HG03342 (cell line): ENCODE measurements around the gene GNG12.

Experiments
- ATAC-seq: cut with Tn5 transposase; IDR thresholded peaks from one replicate; pipeline ENCODE4 v1.9.1; 2021; ENCODE audit warnings: mild to moderate bottlenecking, moderate library complexity; ENCODE audit not compliant: unreplicated experiment

GNG12 gene

DNA sequence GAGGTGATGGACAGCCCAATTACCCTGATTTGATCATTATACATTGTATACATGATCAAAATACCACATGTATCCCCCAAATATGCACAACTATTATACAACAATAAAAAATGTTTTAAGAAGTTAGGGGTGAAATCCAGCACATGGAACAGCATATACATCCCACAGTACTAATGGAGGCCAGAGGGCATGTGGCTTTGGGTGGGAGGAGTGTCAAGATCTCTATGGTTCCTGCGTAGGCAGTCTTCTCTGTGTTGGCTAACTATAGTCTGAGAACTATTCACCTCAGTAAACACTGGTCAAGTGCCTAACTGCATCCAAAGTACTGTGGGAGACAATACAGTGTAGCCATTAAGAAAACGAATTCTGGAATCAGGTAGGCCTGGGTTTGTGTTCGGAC, 74.2 kb downstream of the GNG12 start:
- ATAC-seq = no peak

DNA sequence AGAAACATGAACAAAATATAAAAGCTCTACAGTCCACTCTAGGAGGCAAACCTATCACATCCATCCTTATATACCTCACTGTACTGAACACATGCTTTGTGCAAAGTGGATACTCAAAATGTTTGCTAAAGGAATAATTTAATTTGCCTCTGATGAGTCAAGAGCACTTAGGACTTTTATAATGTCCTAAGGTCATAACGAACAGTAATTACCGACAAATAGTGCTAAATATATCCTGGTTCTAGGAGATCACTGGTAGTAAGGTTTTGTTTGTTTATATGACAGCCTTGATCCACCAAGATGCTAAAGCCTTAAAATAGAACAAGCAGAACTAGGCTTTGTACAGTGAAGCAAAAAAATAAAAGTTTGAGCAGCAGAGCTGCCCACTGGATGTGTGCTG, 77.6 kb downstream of the GNG12 start:
- no peak for ATAC-seq

DNA sequence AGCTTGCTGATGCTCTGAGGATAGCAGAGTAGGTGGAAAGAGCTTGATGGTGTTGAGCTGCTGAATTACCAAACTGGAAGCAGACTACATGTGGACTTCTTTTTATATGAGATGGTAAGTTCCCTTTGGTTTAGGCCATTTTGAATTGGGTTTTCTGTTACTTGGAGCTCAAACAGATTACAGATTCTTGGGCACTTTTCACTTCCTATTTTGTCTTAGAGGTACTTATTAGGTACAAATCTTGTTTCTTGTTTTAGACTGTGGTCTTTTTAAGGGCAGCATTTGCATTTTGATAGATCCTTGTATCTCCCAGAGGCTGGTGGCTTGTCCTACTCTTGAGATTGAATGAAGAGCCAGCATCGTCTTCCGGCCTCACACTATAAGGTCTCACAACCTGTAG, 78.1 kb downstream of the GNG12 start:
- ATAC-seq = no peak

DNA sequence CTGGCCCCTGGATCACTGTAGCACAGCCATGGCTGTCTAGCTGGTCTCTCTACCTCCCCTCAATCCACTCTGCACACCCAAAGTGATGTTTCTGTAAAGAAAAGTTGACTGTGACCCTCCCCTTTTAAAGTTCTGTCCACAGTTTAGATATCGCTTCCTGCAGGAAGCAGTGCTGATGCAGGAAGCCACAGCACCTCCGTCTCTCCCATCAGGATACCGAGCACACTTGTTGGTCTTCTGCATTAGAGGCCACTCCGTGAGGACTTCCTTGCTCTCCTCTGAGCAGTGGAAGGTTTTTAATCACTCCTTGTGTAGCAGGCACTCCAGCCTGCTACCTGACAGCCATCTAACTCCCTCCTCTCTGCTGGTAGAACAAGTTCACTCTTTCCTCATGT, 78.7 kb downstream of the GNG12 start:
- ATAC-seq = no peak

DNA sequence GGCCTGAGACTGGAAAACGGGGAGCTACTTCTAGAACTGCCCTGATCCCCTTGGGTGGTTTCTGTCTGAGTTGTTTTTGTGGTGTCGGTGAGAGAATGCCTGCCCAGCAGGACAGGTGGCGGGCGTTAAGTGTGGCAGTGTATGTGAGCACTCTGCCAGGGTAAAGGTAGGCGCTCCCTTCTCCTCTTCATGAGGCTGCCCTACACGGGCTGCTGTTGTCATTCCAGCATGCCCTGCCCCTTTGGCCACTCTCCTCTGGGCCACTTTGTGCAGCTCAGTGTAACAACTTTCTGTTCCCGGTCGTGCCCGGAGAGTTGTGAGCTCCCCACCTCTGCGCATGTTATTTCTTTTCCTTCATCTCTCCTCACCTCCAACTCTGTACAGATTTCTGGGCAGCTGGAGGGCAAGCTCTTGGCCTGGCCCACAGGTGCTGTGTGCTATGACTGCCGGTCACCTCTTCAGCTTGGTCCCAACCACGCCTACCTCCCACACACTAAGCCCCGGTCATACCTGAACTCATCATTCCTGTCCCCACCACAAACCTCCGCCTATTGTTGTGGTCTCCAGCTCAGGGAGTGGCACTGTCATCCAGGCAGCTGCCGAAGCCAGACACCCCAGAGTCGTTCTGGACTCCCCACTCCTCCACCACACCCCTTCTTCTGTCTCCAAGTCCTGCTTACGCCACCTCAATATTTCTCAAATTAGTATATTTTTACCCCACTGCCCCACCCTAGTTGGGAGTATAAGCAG, 79.3 kb downstream of the GNG12 start:
- ATAC-seq = peak; percentile 53

DNA sequence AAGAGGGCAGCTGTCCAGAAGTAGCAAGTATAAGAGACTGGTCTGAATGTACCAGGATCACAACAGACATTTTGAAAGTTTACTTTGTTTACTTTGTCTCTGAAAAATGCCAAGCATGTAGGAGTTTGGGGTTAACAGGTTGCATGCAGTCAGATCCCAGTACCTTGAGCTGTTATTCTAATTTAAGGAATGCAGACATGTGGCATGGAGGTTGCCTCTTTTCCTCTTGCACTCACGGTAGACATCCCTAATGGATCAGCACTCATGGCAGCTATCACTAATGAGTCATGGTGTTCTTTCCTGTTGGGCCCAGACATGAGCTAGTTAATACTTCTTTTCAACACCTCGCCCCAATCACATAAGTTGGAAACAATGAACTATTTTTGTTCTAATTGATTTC, 81.0 kb downstream of the GNG12 start:
- ATAC-seq = no peak

DNA sequence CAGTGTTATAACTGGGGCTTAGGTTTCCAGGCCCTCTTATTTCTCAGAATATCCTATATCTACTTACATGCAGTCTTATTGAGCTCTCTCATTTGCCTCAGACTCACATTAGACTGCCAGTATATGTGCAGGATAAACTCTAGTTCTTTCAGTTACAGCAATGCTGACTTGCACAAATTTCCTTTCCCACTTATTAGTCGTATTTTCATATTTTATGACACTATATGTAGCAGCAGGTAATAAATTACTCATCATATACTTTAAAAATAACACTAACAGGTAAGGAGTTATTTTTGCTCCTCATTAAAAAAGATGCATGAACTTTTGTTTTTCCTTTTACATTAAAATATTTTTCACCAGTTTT, 82.6 kb downstream of the GNG12 start:
- ATAC-seq = no peak

DNA sequence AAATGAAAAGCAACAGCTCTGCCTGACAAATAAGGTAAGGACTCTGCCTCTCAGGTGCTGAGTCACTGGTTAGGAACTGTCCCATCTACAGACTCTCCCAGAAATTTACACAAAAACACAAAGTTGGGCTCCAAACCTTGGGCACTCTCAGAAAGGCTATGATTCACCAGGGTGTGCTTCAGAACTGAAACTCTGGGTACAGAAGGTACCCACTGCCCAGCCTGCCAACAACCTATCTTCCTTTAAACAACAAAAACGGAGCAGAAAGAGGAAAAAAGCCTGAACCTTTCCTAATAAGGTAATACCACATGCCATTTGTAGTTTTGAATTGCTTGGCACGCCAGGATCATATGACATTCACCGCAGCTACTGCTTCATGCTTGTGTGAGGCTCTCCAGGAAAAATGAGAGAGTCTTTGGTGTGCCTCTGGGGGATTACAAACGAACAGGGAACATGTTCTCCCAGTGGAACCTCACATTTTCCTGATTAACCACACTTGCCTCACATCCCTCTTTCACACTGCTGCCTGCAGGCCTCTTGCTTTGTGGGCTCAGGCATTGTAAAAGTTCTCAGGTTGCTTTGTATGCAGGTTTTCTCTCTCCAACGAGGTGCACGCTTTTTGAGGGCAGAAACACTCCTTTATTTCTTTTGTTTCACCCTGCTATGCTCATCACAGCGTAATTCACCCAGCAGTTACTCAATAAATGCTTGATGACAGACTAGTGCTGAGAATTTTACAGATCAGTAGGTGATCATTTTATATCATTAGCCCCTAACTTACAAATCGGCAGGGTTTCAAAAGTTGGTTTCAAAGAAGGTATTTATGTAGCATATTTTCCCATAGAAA, 83.2 kb downstream of the GNG12 start:
- ATAC-seq = peak; percentile 28

DNA sequence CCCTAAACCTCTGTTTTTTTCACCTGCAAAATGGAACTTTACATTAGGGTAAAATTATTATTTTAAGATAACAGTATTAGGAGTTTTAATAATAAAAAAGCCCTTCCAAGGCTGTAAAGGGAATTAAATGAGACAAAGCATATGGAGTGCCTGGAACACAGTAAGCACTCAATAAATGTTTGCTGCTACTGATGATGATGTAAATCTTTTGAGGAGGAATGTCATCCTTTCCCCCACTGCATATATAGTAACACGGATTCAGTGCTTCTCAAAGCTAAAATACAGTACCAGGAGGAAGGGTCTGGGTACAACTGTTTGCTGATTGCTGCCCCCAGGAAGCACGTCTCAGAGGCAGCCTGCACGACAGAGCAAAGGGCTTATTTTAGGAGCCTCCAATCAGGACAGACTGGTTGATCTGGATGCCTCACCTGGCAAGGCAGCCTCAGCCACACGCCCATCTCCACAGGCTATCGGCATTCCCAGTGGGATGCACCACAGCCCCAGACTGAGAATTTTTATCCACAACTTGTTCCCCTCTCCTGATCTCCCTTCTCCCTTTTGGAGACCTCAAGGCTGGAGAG, 83.9 kb downstream of the GNG12 start:
- no peak for ATAC-seq

DNA sequence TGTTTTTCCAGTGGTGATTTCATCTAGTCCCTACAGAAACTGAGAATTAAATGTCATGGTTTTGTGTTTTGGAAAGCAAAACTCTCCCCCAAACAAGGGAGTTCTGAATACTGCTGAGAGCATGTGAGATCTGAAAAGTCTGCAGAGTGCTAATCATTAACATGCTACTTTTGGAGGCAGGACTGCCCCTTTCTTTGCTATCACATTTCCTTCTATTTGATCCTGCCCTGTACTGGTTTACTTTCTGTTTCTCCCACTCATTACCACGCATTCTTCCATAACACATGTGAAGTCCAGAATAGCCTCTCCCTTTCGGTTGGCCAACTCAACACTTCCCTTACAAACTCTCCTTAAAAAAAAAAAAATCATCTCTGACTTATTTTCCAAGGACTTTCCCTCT, 84.6 kb downstream of the GNG12 start:
- peak; percentile 91 for ATAC-seq

DNA sequence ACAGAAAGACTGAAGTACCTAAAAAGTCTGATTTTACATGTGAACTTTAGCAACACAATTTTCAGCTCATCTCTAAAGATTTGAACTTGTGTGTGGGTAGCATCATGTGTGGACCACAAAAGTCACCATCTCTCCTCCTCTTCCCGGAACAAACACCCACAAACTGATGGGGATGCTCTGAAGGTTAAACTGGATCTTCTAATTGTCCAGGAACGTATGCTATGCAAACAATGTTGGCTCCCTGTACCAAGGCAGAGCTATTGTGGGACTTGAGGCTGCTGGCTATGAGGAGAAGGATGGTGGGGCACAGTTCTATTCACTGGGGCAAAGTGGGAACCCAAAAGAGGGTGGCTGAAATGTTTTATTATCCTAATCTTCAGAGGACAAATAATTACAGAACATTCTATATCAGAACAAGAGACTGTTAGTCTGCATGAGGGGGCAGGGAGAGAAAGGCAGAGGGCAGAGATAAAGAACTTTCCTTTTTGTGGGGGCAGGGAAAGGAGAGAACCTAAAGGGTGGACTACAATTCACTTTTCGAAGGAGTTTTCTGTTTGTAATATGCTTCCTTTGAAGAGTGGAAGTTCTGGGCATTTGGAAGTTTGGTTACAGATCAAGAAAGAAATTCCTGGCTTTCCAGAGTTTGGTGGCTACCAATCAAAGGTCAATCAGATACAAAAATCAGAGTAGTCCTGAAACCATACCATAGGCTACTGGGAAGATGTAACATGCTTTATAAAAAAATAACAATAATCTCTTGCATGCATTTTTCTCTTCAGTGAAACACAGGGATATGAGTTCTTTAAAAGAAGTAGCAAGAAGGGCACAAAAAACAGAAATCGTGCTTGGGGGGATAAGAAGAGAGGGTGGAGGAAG, 85.4 kb downstream of the GNG12 start:
- no peak for ATAC-seq

DNA sequence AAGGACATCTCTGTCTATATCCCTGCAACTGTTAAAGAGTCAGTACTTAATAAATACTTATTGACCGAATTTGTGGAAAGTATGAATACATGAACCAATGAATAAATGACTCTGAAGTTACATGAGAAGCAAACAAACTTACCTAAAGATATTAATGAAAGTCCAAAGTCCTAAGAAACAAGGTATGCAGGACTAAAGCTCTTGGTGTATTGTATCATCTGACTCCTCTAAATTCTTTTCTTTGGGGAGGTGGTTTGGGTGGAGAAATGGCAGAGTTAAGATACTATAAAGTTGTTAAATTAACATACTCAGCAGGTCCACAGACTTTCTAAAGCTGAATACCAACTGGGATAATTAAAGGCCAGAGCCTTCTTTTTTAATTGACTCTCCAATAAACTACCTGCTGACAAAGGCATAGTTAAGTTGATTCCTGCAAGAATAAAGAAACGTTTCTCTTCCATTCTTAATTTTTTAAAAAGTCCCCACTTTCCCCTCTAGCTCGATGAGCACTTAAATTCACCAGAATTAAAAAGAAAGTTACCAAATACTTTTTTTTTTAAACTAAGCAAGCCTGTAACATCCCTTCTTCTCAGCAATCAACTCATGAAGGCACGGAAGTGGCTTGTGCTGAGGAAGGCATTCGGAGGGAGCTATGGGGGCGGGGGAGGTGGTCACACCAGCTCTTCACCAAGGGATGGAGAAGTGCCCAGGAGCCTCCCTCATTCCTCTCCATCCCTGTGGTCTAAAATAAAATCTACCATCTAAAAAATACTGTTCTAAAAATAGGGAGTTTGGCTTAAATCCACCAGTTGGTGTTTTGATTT, 87.2 kb downstream of the GNG12 start:
- ATAC-seq = no peak

DNA sequence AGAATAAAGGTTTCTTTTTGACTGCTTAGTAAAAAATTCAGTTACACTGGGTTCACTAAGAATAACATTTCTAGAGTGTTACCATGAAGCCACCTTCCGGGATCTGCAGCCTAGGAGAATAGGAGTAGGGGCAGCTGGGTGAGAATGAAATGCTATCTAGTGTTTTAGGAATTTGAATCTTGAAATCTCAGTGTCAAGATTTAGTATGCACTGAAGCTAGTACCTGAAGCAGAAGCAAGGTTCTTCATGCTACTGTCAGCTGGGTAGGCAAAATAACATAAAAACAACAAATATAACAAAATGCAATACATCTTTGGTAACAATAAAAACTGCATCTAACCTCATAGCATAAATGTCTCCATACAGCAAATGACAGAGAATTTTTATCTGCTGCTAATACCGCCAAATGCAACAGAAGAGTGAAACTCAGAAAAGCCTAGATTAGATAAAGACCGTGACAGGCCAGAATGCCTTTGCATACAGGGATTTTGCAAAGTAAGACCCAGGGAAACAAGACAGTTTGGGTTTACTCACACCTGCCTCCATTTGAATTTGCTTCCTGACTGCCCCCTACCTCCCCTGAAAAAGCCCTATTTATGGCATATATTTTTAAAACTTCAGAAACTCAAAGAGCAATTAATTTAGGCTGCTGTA, 90.1 kb downstream of the GNG12 start:
- no peak for ATAC-seq

DNA sequence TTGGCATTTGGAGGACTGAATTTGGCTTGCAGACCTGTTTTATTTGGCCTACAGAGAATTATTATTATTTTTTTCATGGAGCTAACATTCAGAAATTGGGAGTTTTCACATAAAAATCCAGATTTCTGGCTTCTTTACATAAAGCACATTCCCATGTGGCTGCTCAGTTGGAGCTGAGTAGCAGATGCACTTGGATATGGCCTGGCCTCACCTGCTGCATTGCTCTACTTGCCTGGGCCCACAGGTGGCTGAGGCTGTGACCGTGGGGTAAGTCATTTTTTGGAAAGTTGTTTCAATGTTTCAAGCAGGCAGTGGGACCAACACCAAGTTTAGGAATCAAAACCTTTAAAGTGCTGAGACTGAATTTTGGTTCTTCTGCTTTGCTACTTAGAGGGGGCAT, 91.5 kb downstream of the GNG12 start:
- no peak for ATAC-seq

DNA sequence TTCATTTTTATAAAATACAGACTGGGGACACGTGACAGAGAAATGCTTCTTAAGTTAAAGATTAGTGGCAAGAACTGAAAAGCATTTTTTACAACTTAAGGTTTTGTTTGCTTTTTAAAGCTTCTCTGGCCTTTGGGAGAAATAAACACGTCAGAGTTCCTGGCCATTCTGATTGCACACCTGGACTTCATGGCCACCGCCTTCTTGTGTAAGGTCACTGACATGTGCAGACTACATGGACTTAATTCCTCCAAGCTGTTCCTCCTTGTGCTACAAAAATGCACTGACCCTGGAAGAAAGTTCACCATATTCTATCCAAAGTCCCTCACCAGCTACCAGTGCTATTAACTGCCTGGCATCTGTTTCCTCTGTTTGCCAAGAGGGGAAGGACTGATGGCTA, 92.1 kb downstream of the GNG12 start:
- ATAC-seq = no peak

DNA sequence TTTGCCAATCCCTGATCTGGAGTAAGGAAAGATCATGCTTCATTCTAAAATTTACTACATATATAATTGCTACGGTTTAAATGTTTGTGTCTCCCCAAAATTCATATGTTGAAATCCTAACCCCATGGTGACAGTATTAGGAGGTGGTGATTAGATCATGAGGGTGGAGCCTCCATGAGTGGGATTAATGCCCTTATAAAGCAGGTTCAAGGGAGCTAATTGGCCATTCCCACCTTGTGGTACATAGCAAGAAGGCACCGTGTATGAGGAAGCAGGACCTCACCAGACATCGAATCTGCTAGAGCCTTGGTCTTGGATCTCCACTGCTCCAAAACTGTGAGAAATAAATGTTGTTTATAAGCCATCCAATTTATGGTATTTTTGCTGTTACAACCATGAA, 92.7 kb downstream of the GNG12 start:
- ATAC-seq = no peak

DNA sequence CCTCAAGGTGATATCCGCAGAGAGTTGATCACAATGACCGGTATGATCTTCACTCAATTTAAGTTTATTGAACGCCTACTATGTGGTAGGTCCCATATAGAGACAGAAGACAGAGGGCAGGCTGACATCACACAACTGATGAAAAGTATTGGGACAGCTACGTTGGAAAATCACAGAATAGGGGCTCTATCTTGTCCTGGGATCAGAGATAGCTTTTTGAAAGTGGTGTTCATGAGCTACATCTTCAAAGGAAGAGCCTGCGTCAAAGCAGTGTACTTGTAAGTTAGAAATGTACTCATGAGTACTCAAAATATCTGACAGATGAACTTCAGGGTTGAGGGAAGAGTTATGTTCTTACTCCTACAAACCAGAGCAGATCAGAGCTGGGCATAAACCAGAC, 93.9 kb downstream of the GNG12 start:
- ATAC-seq = no peak

DNA sequence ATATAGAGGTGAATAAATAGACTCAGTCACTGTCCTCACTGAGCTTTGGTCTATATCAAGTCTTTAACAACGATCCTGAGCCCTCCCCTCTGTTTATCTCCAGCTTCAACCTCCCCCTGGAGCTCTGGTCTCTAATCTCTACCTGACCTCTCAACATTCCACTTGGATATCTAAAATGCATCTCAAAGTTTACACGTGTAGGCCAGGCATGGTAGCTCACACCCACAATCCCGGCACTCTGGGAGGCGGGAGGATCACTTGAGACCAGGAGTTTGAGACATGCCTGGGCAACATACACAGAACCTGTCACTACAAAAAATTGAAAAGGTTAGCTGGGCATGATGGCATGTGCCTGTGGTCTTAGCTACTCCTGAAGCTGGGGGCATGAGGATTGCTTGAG, 94.9 kb downstream of the GNG12 start:
- no peak for ATAC-seq

DNA sequence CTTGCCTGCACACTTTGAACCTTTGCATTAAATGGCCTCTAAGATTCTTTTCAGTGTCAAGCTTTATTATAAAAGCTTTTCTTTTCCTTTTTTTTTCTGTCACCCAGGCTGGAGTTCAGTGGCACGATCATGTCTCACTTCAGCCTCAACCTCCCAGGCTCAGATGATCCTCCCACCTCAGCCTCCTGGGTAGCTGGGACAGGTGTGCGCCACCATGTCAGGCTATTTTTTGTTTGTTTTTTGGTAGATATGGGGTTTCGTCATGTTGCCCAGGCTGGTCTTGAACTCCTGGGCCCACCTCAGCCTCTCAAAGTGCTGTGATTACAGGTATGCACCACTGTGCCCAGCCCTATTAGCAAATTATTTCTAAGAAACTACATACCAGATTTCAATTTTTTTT, 95.4 kb downstream of the GNG12 start:
- ATAC-seq = no peak

DNA sequence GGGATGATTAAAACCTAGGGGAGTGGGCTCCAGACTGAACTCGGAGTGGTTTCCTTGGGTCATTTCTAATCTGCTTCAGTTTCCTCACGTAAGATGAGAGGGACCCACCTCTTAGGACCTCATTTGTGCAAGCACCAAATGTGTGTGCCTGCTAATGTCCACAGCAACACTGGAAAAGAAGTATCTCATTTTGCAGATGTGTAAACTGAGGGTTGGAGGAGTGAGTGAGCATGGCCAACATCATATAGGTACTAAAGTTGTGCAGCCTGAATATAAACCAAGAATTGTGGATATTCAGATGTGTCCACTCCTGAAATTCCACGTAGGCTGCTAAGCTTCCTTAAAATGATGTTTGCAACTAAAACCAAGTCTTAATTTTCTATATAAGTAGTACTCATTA, 96.5 kb downstream of the GNG12 start:
- no peak for ATAC-seq
